Measurements from ENCODE around the gene REPIN1.
"Not testable (repeated sequence)": the region's sequence is repeated elsewhere in the genome, so short reads cannot be mapped to it uniquely, and the experiment has no call there.

REPIN1 gene

GRCh38 chr7:150377635-150378034, 9.0 kb downstream of the REPIN1 start:
- no peak for DNase-seq

- peak; percentile 75 for DNase-seq
Observed at GRCh38 chr7:150378115-150378852, 9.7 kb downstream of the REPIN1 start.

DNA sequence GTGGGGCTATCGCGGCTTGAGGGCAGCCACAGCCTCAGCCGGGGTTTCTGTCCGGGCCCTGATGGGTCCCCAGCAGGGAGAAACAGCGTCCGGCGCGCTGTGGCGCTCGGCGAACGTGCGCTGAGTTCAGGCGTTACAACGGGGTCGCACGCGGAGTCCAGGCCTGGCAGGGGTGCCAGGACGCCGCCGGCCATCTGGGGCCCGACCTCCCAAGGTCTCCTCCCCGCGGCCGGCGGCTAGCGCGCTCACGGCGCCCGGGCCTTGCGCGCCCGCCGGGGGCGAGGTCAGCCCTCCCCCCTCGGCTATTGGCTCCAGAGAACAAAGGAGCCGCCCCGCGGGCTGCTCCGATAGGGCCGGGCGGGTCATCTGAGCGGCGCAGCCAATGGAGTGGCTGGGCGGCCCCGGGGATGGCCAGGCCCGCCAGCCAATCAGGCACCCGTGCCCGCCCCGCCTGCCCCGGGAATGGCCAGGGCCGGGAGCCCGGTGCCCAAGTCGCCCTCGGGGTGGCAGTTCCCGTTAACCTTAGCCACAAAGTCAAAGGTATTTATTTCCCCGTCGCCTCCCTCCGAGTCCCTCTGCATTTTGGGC, 10.3 kb downstream of the REPIN1 start, which contains the start of gene ZNF775:
ZNF775 (plus strand) TSS at position 478 of the 588 bp plus-strand sequence. CDS start 9,141 bp downstream, outside the sequence.
- DNase-seq, result peak; percentile 91

DNA sequence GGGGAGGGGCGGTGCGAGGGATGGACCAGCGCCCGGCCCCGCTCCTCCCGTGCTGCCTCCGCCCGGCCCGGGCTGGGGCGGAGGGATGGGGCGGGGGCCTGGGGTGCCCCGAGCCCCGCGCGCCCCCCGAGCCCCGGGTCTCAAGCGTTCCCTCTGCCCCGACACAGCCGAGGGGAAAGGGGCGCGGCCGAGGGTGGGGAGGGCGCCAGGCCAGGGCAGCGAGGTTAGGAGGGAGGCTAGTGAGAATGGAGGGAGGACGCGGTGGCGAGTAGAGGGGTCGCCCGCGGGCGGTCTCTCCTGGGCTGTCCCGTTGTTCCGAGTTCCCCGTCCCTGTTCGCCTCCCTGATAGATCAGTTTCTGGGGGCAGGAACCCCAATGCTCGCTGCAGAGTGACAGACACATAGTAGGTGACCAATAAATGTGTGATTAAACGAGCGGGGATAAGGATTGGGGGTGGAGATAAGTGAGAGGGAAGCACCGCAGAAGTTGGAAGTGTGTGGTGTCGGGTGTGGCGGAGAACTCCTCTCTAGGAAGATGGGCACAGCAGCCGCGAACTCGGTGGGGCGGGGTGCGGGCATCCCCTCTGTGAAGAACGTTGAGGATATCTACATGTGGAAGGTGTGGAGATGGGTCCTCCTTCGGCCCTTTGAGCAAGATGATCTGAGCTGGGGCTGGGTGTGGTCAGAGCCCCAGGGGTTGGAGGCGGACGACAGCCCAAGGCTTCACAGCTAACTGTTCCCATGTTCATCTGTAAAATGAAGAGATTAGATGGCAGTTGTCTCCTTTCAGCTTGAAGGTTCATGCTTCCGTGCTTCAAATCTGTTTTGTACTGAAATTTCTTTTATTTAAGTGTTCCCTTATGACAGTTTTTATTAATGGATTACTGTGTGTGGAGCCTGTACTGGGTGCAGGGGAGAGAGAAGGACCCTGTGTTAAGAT, 11.1 kb downstream of the REPIN1 start:
- no peak for DNase-seq

DNA sequence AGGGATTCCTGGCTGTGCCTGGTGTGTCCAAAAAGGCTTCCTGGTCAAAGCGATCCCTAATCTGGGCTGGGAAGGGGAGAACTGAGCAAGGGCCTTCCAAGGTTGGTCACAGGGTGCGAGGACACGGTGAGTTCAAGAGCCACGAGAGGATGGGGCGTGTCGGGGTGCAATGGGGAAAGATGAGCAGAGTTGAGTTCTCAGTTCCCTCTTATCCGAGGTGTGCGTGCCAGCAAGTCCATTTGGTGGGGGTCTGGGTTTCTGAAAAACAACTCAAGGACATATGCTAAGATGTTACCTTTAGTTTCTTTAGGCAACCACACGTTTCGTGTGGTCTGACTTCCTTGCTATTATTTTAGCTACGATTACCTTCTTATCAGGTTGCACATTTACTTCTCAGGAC, 11.8 kb downstream of the REPIN1 start:
- DNase-seq, result peak; percentile 15

- DNase-seq, result no peak
Observed at GRCh38 chr7:150381096-150381495, 12.5 kb downstream of the REPIN1 start.

DNA sequence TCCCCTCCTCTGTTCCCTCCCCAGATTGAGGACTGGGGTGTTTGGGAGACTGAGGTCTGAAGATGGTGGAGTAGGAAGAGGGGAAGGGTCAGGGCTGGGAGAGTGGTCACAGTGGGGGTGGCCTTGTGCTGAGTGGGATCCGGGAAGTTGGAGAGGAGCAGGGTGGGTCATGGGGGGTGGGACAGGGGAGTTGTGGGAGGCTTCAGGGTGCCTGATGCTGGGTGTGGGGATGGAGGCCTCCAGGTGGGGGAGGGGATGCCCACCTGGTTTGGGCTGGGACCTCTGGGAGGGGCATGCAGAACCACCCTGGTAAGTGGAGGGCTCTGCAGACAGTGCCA, 13.1 kb downstream of the REPIN1 start:
- no peak for DNase-seq

DNA sequence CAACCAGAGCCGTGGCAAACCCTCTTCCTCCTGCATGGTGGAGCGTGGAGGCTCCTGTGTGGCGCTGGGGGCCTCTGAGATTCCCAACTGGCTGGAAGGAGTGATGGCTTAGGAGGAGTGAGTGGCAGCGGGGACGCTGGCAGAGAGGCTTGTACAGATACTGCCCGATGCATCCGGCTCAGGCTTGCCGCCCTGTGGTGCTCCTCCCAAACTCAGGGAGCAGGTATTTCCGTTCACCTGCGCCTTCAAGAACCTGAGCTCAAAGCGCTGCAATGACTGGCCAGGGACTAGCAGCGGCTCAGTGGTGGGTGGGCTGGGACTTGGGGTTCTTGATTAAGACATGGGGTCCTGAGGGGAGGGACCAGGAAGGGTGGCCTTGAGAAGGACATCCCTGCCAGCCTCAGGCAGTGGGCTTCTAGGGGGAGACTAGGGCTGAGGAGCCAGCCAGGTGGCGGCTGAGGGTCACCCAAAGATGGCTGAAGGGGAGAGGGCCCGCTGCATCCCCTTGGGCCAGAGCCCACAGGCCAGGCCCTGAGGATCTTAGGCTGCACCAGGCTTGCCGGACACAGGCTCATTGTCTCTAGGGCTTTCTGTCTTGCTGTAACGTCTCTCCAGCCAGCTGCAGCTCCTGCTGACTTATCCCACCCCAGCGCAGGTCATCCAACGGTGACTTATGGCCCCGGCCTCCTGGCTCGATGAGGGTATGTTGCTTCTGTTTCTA, 13.7 kb downstream of the REPIN1 start:
- no peak for DNase-seq

DNA sequence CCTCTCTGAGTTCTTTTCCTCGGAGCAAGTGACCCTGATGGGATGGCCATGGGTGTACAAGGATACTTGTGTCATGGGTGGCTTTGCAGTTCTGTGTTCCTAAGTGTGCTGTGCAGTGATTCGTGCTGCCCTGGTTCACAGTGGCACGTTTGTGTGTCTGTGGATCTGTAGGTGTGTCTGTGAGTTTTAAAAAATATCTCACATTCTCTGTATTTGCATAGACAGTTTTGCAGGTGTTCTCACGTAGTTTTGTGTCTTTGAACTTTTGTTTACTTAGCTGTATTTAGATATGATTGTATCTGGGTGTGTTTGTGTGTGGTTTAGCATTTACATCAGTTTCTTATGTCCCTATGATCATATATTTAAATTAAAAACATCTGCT, 14.2 kb downstream of the REPIN1 start:
- DNase-seq, result no peak

GRCh38 chr7:150383710-150384397, 15.2 kb downstream of the REPIN1 start:
- DNase-seq, result no peak

- DNase-seq, result peak; percentile 78
Observed at GRCh38 chr7:150384406-150385301, 16.0 kb downstream of the REPIN1 start.

- DNase-seq, result no peak
Observed at GRCh38 chr7:150385302-150385723, 16.7 kb downstream of the REPIN1 start.

DNA sequence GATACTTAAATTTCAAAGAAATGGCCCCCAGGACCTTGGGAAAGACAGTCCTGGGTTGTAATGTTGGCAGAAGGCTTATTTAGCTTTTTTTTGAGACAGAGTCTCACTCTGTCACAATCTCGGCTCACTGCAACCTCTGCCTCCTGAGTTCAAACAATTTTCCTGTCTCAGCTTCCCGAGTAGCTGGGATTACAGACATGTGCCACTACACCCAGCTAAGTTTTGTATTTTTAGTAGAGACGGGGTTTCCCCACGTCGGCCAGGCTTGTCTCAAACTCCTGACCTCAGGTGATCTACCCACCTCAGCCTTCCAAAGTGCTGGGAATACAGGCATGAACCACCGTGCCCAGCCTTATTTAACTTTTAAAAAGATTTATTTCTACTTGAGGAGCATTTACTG, 17.3 kb downstream of the REPIN1 start:
- not testable (repeated sequence) for DNase-seq

DNA sequence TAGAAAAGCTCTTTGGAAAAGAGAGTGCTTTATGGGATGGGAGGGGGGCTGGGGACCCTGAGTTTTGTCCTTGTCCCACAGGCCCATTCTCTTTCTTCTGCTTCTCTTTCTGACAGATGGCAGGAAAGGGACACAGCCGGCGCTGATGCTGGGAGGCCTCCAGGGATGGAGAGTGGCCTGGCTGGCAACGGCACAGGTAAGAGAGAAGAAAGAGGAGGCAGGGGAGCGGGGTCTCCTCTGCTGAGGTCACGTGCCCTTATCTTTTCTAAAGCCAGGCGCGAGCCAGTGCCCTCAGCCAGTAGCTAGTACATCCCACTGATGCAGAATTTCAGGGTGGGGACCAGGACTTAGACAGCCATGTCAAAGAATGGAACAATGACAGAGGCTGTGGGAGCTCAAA, 19.7 kb downstream of the REPIN1 start:
- DNase-seq, result no peak

- peak; percentile 99 for DNase-seq
Observed at GRCh38 chr7:150388709-150389531, 20.3 kb downstream of the REPIN1 start.

DNA sequence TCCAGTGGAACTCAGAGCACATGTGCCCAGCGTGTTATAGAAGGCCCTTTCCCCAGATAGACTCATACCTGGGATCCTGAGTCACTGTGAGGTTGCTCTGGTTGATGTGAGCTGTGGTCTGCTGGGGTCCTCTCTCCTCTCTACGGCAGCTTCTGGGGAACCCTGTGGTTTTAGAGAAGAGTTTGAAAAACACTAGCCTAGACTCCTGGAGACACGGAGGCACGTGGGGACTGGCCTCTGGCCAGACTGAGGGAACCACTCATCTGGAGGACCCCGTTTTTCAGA, 20.9 kb downstream of the REPIN1 start:
- no peak for DNase-seq

DNA sequence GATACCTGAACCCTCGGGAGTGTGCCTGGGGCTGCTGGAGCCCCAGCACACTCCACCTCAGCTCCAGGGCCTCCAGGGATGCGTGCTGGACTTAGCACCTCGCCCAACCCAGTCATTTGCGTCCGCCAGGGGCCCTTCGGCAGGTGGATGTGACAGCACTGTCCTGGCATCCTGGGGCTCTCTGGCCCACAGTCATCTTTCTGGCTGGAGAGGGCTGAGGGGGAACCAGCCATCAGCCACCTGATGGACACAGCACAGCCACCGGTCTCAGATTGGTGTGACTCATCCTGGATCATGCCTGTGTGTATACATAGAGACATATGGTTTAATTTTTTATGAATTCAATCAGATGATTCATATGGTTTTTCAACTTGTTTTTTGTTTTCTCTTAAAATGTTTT, 21.6 kb downstream of the REPIN1 start:
- DNase-seq, result no peak

DNA sequence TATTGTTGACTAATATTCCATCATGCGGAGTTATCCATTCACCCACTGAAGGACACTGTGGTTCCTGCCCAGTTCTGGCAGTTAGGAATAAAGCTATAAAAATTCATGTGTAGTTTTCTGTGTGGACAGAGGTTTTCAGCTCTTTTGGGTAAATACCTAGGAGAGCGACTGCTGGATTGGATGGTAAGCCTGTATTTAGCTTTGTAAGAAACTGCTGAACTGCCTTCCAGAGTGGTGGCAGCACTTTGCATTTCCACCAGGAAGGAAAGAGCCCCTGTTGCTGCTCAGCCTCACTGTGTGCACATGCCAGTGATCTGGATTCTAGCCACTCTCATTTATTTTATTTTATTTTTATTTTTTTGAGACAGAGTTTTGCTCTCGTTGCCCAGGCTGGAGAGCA, 24.7 kb downstream of the REPIN1 start:
- DNase-seq, result no peak

GRCh38 chr7:150396426-150396825, 27.8 kb downstream of the REPIN1 start:
- DNase-seq, result no peak

GRCh38 chr7:150396851-150397260, 28.2 kb downstream of the REPIN1 start:
- no peak for DNase-seq

Data from MV-4-11 (cell line).